CD14-positive monocyte (primary cell): ENCODE results near the gene GRAMD2B. TPM values are rescaled to one million over a fixed set of nuclear protein-coding genes. Genes with fewer than 3 reads are reported as not detected.
"Not testable (repeated sequence)": the region's sequence is repeated elsewhere in the genome, so short reads cannot be mapped to it uniquely, and the experiment has no call there.

Source experiments
- DNase-seq, 3 donors: peaks; one replicate each; pipeline ENCODE4 v3.0.0-alpha.2; 2011 to 2022
- H2AFZ ChIP-seq: 2 replicates; pipeline ENCODE4 v1.6.0; 2012; ENCODE audit warnings: mild to moderate bottlenecking, low read depth, low read length, inconsistent platforms; ENCODE audit not compliant: insufficient read depth, poor library complexity, severe bottlenecking
- H3K27ac ChIP-seq, 2 donors: 1 replicate in 1 of 2; 2 replicates in 1 of 2; pipeline ENCODE4 v1.5.1; 2012 to 2013; ENCODE audit warnings: low read length in 2 of 2, control low read depth in 1 of 2, inconsistent platforms in 1 of 2, low read depth in 1 of 2, mild to moderate bottlenecking in 1 of 2
- H3K27me3 ChIP-seq, 2 donors: one replicate each; pipeline versions ENCODE4 v1.6.0 to v1.6.1; 2011 to 2013; ENCODE audit warnings: low read length in 2 of 2; ENCODE audit not compliant: control insufficient read depth in 2 of 2, insufficient read depth in 2 of 2
- H3K36me3 ChIP-seq, 2 donors: replicated peaks in 1 of 2; 1 replicate in 1 of 2; 2 replicates in 1 of 2; pipeline versions ENCODE4 v1.5.1 to v1.6.1; 2012 to 2013; ENCODE audit warnings: low read length in 2 of 2, control low read depth in 1 of 2, inconsistent platforms in 1 of 2, mild to moderate bottlenecking in 1 of 2; ENCODE audit not compliant: insufficient read depth in 2 of 2, control insufficient read depth in 1 of 2
- H3K4me1 ChIP-seq, 2 donors: 1 replicate in 1 of 2; 2 replicates in 1 of 2; pipeline versions ENCODE4 v1.5.1 to v1.6.1; 2012 to 2013; ENCODE audit warnings: low read length in 2 of 2, control low read depth in 1 of 2, inconsistent platforms in 1 of 2, mild to moderate bottlenecking in 1 of 2, moderate library complexity in 1 of 2; ENCODE audit not compliant: insufficient read depth in 2 of 2, control insufficient read depth in 1 of 2
- H3K4me2 ChIP-seq: replicated peaks from 2 replicates; pipeline ENCODE3; 2012; ENCODE audit warnings: low read length, moderate library complexity, mild to moderate bottlenecking; ENCODE audit not compliant: poor library complexity, severe bottlenecking; ENCODE audit errors: extremely low read depth
- H3K4me3 ChIP-seq, 3 experiments: fragments of 200-600 bp in 1 of 3; sonication (generic) in 1 of 3; replicated peaks in 1 of 3; 1 replicate in 2 of 3; 2 replicates in 1 of 3; pipeline ENCODE4 v1.5.1; 2011 to 2013; ENCODE audit warnings: low read length in 3 of 3, mild to moderate bottlenecking in 3 of 3, control low read depth in 2 of 3, low read depth in 2 of 3, inconsistent platforms in 1 of 3, moderate library complexity in 1 of 3
- H3K79me2 ChIP-seq: 2 replicates; pipeline ENCODE4 v1.6.0; 2012; ENCODE audit warnings: mild to moderate bottlenecking, control low read depth, inconsistent platforms, low read length, moderate library complexity; ENCODE audit not compliant: insufficient read depth
- H3K9ac ChIP-seq: 2 replicates; pipeline ENCODE4 v1.6.0; 2017; ENCODE audit warnings: low read length, mild to moderate bottlenecking; ENCODE audit not compliant: insufficient read depth, poor library complexity, severe bottlenecking
- H3K9me3 ChIP-seq, 2 donors: replicated peaks in 1 of 2; 1 replicate in 1 of 2; 2 replicates in 1 of 2; pipeline versions ENCODE4 v1.5.1 to v1.6.1; 2012 to 2013; ENCODE audit warnings: low read length in 2 of 2, control low read depth in 1 of 2; ENCODE audit not compliant: control insufficient read depth in 1 of 2, insufficient read depth in 1 of 2
- H4K20me1 ChIP-seq: 2 replicates; pipeline ENCODE4 v1.6.0; 2012; ENCODE audit warnings: mild to moderate bottlenecking, low read length, control low read depth, moderate library complexity; ENCODE audit not compliant: insufficient read depth
- H3K27ac Mint-ChIP-seq, 7 donors: one replicate each; pipeline ENCODE4 v1.8.0; 2020; ENCODE audit warnings: mild to moderate bottlenecking in 7 of 7, mixed read lengths in 7 of 7, moderate library complexity in 6 of 7, inconsistent platforms in 2 of 7
- H3K27me3 Mint-ChIP-seq, 3 donors: one replicate each; pipeline ENCODE4 v1.8.0; 2021 to 2022; ENCODE audit warnings: low read depth in 3 of 3, mild to moderate bottlenecking in 3 of 3, mixed read lengths in 3 of 3, moderate library complexity in 3 of 3, inconsistent platforms in 1 of 3
- H3K36me3 Mint-ChIP-seq, 2 donors: one replicate each; pipeline ENCODE4 v1.8.0; 2020; ENCODE audit warnings: mixed read lengths in 2 of 2, inconsistent platforms in 1 of 2, mild to moderate bottlenecking in 1 of 2
- H3K4me1 Mint-ChIP-seq: one replicate; pipeline ENCODE4 v1.8.0; 2020; ENCODE audit warnings: mild to moderate bottlenecking, mixed read lengths
- H3K4me3 Mint-ChIP-seq, 2 donors: one replicate each; pipeline ENCODE4 v1.8.0; 2020; ENCODE audit warnings: mild to moderate bottlenecking in 2 of 2, mixed read lengths in 2 of 2, moderate library complexity in 1 of 2
- H3K9me3 Mint-ChIP-seq, 7 donors: one replicate each; pipeline ENCODE4 v1.8.0; 2020 to 2022; ENCODE audit warnings: mixed read lengths in 7 of 7, mild to moderate bottlenecking in 6 of 7, moderate library complexity in 6 of 7, inconsistent platforms in 2 of 7
- WGBS: methylation state at CpG from one replicate; pipeline ENCODE4 v1.1.5; 2013; ENCODE audit warnings: missing lambda C conversion rate; ENCODE audit not compliant: insufficient coverage; 5-methylcytosine and 5-hydroxymethylcytosine counted together
- intact Hi-C, 2 donors: fragments of 100-400 bp; cut with micrococcal nuclease; formaldehyde crosslinking; loops; one replicate each; pipeline versions ENCODE4 v1.15.0 to v1.15.1; 2023
- polyA plus RNA-seq, 3 donors: library from polyadenylated mRNA; depleted of rRNA in 1 of 3; unstranded in 2 of 3; stranded (reverse) in 1 of 3; fragments of 300-500 nt in 2 of 3; fragments of >200 nt in 1 of 3; fragmentation: Illumina TruSeq in 2 of 3; gene quantifications; 1 replicate in 2 of 3; 2 replicates in 1 of 3; pipeline ENCODE4 v1.2.3, GENCODE V29; 2012 to 2021
- TF ChIP-seq, protein P1 (sequence below): fragments of 200-600 bp; IDR thresholded peaks from one replicate; pipeline ENCODE4 v1.8.0; 2022; ENCODE audit warnings: antibody characterized with exemption, mild to moderate bottlenecking

Gene GRAMD2B
- polyA plus RNA-seq, 3 donors, result 0.79 to 1.2 (median 1.1) TPM

DNA sequence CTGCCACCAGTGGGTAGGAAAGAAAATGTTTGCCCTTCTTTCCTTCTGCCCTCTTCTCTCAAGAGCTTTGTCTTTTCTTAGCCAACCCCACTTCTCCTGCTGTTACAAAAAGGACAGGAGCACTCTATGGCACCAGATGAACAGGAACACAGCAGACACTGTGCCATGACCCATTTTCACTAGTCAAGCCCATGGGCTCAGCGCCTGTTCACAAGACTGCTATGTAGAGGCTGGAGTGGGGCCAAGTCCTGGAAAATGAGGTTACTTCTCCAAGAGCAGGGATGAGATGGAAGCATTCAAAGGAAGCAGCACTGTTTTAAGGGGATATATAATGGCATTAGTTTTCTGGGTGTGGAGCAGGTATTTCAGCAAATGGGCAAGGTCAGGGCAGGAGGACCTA lies 46.8 kb upstream of the GRAMD2B start:
- H3K9me3 Mint-ChIP-seq, result peaks cover 0 to 4% (median 0%) of the 10 kb centered on the region in 7 donors
- H3K79me2 ChIP-seq, result no peaks in the 10 kb centered on the region
- H3K27me3 ChIP-seq, result no peaks in the 10 kb centered on the region
- H4K20me1 ChIP-seq, result no peaks in the 10 kb centered on the region
- intact Hi-C loops, result no loop called here
- H3K4me1 Mint-ChIP-seq, result no peaks in the 10 kb centered on the region
- no peak overlapping the region for H3K4me3 ChIP-seq
- no peak overlapping the region for H3K4me2 ChIP-seq
- WGBS, result 100% methylated on average over 1 of the region's 1 CpG
- H3K27me3 Mint-ChIP-seq, result peaks cover 3 to 4% (median 3%) of the 10 kb centered on the region in 3 donors
- H3K36me3 ChIP-seq, result no peaks in the 10 kb centered on the region
- no peak for DNase-seq
- H2AFZ ChIP-seq, result no peak overlapping the region
- TF ChIP-seq, protein P1, sequence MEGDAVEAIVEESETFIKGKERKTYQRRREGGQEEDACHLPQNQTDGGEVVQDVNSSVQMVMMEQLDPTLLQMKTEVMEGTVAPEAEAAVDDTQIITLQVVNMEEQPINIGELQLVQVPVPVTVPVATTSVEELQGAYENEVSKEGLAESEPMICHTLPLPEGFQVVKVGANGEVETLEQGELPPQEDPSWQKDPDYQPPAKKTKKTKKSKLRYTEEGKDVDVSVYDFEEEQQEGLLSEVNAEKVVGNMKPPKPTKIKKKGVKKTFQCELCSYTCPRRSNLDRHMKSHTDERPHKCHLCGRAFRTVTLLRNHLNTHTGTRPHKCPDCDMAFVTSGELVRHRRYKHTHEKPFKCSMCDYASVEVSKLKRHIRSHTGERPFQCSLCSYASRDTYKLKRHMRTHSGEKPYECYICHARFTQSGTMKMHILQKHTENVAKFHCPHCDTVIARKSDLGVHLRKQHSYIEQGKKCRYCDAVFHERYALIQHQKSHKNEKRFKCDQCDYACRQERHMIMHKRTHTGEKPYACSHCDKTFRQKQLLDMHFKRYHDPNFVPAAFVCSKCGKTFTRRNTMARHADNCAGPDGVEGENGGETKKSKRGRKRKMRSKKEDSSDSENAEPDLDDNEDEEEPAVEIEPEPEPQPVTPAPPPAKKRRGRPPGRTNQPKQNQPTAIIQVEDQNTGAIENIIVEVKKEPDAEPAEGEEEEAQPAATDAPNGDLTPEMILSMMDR, result no peak
- H3K9ac ChIP-seq, result no peak overlapping the region
- no peak overlapping the region for H3K27ac Mint-ChIP-seq
- no peaks in the 10 kb centered on the region for H3K4me1 ChIP-seq
- no peaks in the 10 kb centered on the region for H3K9me3 ChIP-seq
- no peak overlapping the region for H3K27ac ChIP-seq
- no peaks in the 10 kb centered on the region for H3K36me3 Mint-ChIP-seq
- H3K4me3 Mint-ChIP-seq, result no peak overlapping the region

DNA sequence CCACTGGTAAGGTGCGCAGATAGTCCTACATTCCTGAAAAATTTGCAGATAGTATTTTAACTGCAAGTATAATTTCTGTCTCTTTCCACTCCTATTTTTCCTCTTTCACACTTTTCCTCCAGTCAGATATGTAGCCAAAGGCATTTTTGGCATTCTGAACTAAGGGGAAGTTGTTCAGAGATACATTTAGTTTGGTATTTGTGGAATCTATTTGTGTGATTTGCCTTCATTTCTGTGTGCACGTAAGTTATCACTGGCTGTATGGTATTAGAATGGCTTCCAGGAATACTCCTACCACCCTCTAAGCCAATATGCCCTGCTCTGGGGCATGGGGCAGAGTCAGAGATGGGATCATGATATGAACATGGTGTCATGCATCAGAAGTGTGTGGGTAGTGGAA lies 45.8 kb upstream of the GRAMD2B start:
- no peaks in the 10 kb centered on the region for H3K4me1 ChIP-seq
- Mint-ChIP-seq H3K4me3 (no peak overlapping the region), H3K36me3 (no peaks in the 10 kb centered on the region), H3K9me3 (peaks cover 0 to 8% (median 4%) of the 10 kb centered on the region in 7 donors), H3K4me1 (no peaks in the 10 kb centered on the region), H3K27ac (no peak overlapping the region), H3K27me3 (peaks cover 2 to 4% (median 3%) of the 10 kb centered on the region in 3 donors)
- H3K27me3 ChIP-seq, result no peaks in the 10 kb centered on the region
- H3K9ac ChIP-seq, result no peak overlapping the region
- no peaks in the 10 kb centered on the region for H4K20me1 ChIP-seq
- no peak for DNase-seq
- no peak overlapping the region for H3K27ac ChIP-seq
- WGBS, result no CpG with 5 or more reads among the region's 2 CpGs
- no peak overlapping the region for H3K4me2 ChIP-seq
- no peaks in the 10 kb centered on the region for H3K79me2 ChIP-seq
- H3K36me3 ChIP-seq, result no peaks in the 10 kb centered on the region
- TF ChIP-seq, protein P1, result no peak
- H3K4me3 ChIP-seq, result no peak overlapping the region
- no peak overlapping the region for H2AFZ ChIP-seq
- H3K9me3 ChIP-seq, result no peaks in the 10 kb centered on the region
- intact Hi-C loops, result no loop called here

- H2AFZ ChIP-seq, H3K79me2 ChIP-seq, H3K4me1 Mint-ChIP-seq, H3K4me2 ChIP-seq, H3K9ac ChIP-seq, intact Hi-C loops, H3K27ac Mint-ChIP-seq, H3K4me3 ChIP-seq, H3K27me3 Mint-ChIP-seq, H3K36me3 Mint-ChIP-seq, DNase-seq, H3K4me1 ChIP-seq, H3K4me3 Mint-ChIP-seq, H3K27me3 ChIP-seq, H4K20me1 ChIP-seq, H3K9me3 ChIP-seq, H3K27ac ChIP-seq, H3K36me3 ChIP-seq: not testable (repeated sequence)
- no CpG with 5 or more reads among the region's 2 CpGs for WGBS
- peaks cover 2 to 11% (median 6%) of the 10 kb centered on the region in 7 donors for H3K9me3 Mint-ChIP-seq
Observed at GRCh38 chr5:126380316-126380715, 42.9 kb upstream of the GRAMD2B start.
